RWPE2 (cell line): Measurements from ENCODE around the gene AGXT2.
"Not testable (repeated sequence)": the region's sequence is repeated elsewhere in the genome, so short reads cannot be mapped to it uniquely, and the experiment has no call there.

Experiments used
- ATAC-seq: fragments of 200-7000 bp; cut with Tn5 transposase; 3 replicates; pipeline ENCODE4 v1.9.1; 2021; ENCODE audit warnings: low read depth
- DNase-seq: peaks from one replicate; pipeline ENCODE4 v3.0.0-alpha.2; 2020; ENCODE audit warnings: low spot score
- H3K27ac ChIP-seq: fragments of 450-650 bp; 2 replicates; pipeline ENCODE4 v1.5.1; 2017; ENCODE audit warnings: mild to moderate bottlenecking; ENCODE audit not compliant: poor library complexity, severe bottlenecking
- H3K27me3 ChIP-seq: fragments of 250-450 bp; sonication (Bioruptor Pico); 2 replicates; pipeline ENCODE4 v1.5.1; 2021; ENCODE audit warnings: mild to moderate bottlenecking, moderate library complexity; ENCODE audit not compliant: insufficient read depth, poor library complexity, severe bottlenecking
- H3K36me3 ChIP-seq: fragments of 250-450 bp; sonication (Bioruptor Pico); 2 replicates; pipeline ENCODE4 v1.5.1; 2020; ENCODE audit warnings: low read depth, mild to moderate bottlenecking, moderate library complexity
- H3K4me1 ChIP-seq: fragments of 250-450 bp; sonication (Bioruptor Pico); 2 replicates; pipeline ENCODE4 v1.5.1; 2021; ENCODE audit warnings: mild to moderate bottlenecking, moderate library complexity; ENCODE audit not compliant: insufficient read depth, poor library complexity, severe bottlenecking
- H3K4me3 ChIP-seq: fragments of 250-450 bp; sonication (Bioruptor Pico); 2 replicates; pipeline ENCODE4 v1.5.1; 2021; ENCODE audit warnings: mild to moderate bottlenecking, moderate library complexity; ENCODE audit not compliant: severe bottlenecking
- H3K9me3 ChIP-seq: fragments of 250-450 bp; sonication (Bioruptor Pico); 2 replicates; pipeline ENCODE4 v1.5.1; 2021; ENCODE audit warnings: mild to moderate bottlenecking, moderate library complexity; ENCODE audit not compliant: severe bottlenecking
- CTCF ChIP-seq: fragments of 450-650 bp; IDR thresholded peaks from one replicate; pipeline ENCODE4 v1.5.1; 2017; ENCODE audit warnings: mild to moderate bottlenecking, moderate library complexity; ENCODE audit not compliant: poor library complexity, severe bottlenecking

Gene AGXT2

GRCh38 chr5:35041261-35041660, 6.5 kb downstream of the AGXT2 start:
- ATAC-seq = no peak
- Histone ChIP-seq H3K9me3 (no peaks in the 10 kb centered on the region), H3K27me3 (peaks cover 19% of the 10 kb centered on the region), H3K36me3 (no peaks in the 10 kb centered on the region), H3K4me1 (peaks cover 1% of the 10 kb centered on the region), H3K27ac (no peak overlapping the region), H3K4me3 (no peak overlapping the region)
- no peak for TF ChIP-seq CTCF
- DNase-seq = no peak

GRCh38 chr5:35038891-35039290, 8.9 kb downstream of the AGXT2 start:
- H3K9me3 ChIP-seq = no peaks in the 10 kb centered on the region
- no peaks in the 10 kb centered on the region for H3K4me1 ChIP-seq
- no peak overlapping the region for H3K27ac ChIP-seq
- H3K4me3 ChIP-seq = no peak overlapping the region
- TF ChIP-seq CTCF = no peak
- DNase-seq (no peak), ATAC-seq (no peak)
- no peaks in the 10 kb centered on the region for H3K36me3 ChIP-seq
- peaks cover 19% of the 10 kb centered on the region for H3K27me3 ChIP-seq

- Histone ChIP-seq H3K4me3 (no peak overlapping the region), H3K36me3 (no peaks in the 10 kb centered on the region), H3K4me1 (no peaks in the 10 kb centered on the region), H3K27ac (no peak overlapping the region), H3K9me3 (no peaks in the 10 kb centered on the region), H3K27me3 (peaks cover 11% of the 10 kb centered on the region)
- DNase-seq (no peak), ATAC-seq (no peak)
- no peak for TF ChIP-seq CTCF
These were observed 11.2 kb downstream of the AGXT2 start for GRCh38 chr5:35036536-35036935.

- not testable (repeated sequence) for H3K27me3 ChIP-seq, H3K4me3 ChIP-seq, H3K9me3 ChIP-seq, H3K4me1 ChIP-seq, H3K27ac ChIP-seq, ATAC-seq, H3K36me3 ChIP-seq, DNase-seq
These were observed 11.8 kb downstream of the AGXT2 start for GRCh38 chr5:35035929-35036328.

- Histone ChIP-seq H3K9me3 (no peaks in the 10 kb centered on the region), H3K4me3 (no peak overlapping the region), H3K36me3 (no peaks in the 10 kb centered on the region), H3K27me3 (peaks cover 4% of the 10 kb centered on the region), H3K4me1 (no peaks in the 10 kb centered on the region), H3K27ac (no peak overlapping the region)
- ATAC-seq = no peak
- DNase-seq = no peak
- TF ChIP-seq CTCF = no peak
These were observed 12.5 kb downstream of the AGXT2 start for GRCh38 chr5:35035271-35035670.

- DNase-seq = no peak
- H3K27ac ChIP-seq = no peak overlapping the region
- ATAC-seq = no peak
These were observed 15.4 kb downstream of the AGXT2 start for GRCh38 chr5:35032356-35032755.

More at GRCh38 chr5:35032356-35032755, 15.4 kb downstream of the AGXT2 start:
- Histone ChIP-seq H3K4me3 (no peak overlapping the region), H3K4me1 (no peaks in the 10 kb centered on the region), H3K36me3 (no peaks in the 10 kb centered on the region), H3K9me3 (no peaks in the 10 kb centered on the region), H3K27me3 (no peaks in the 10 kb centered on the region)
- no peak for TF ChIP-seq CTCF
